Psoas muscle (tissue), 8 donors: ENCODE measurements around the gene RNU7-1. TPM values are rescaled to one million over a fixed set of nuclear protein-coding genes. Genes with fewer than 3 reads are reported as not detected.
A peak's percentile ranks its signal among the peaks of the same experiment; 100 is the strongest.

Experiments
- ATAC-seq, 4 donors: fragments of 200-7000 bp; cut with Tn5 transposase; one replicate each; pipeline ENCODE4 v1.9.1; 2020; ENCODE audit warnings: moderate library complexity in 3 of 4, mild to moderate bottlenecking in 2 of 4
- DNase-seq, 2 donors: peaks; one replicate each; pipeline ENCODE4 v3.0.0-alpha.2; 2020
- H3K27ac ChIP-seq: fragments of 200-600 bp; one replicate; pipeline ENCODE4 v1.8.0; 2022
- H3K27me3 ChIP-seq, 3 donors: fragments of 200-600 bp in 1 of 3; one replicate each; pipeline versions ENCODE4 v1.6.1 to v1.8.0; 2013 to 2022; ENCODE audit warnings: low read length in 2 of 3, mild to moderate bottlenecking in 2 of 3, moderate library complexity in 1 of 3; ENCODE audit not compliant: insufficient read depth in 3 of 3
- H3K36me3 ChIP-seq, 2 donors: fragments of 200-600 bp in 1 of 2; one replicate each; pipeline versions ENCODE4 v1.6.1 to v1.8.0; 2013 to 2022; ENCODE audit warnings: low read depth in 1 of 2, mild to moderate bottlenecking in 1 of 2, moderate library complexity in 1 of 2; ENCODE audit not compliant: insufficient read depth in 1 of 2
- H3K4me1 ChIP-seq: fragments of 200-600 bp; one replicate; pipeline ENCODE4 v1.8.0; 2022
- H3K4me3 ChIP-seq: fragments of 200-600 bp; one replicate; pipeline ENCODE4 v1.8.0; 2022; ENCODE audit warnings: mild to moderate bottlenecking
- H3K9me3 ChIP-seq: fragments of 200-600 bp; one replicate; pipeline ENCODE4 v1.8.0; 2022
- CTCF ChIP-seq: fragments of 200-600 bp; IDR thresholded peaks from one replicate; pipeline ENCODE4 v1.8.0; 2022; ENCODE audit warnings: antibody characterized with exemption
- WGBS, 3 donors: extraction: QIAGEN DNeasy Blood & Tissue Kit; methylation state at CpG; one replicate each; pipeline versions ENCODE4 v1.1.6 to v1.1.7; 2013; 5-methylcytosine and 5-hydroxymethylcytosine counted together
- intact Hi-C, 2 donors: fragments of 100-400 bp; cut with DNase I; formaldehyde crosslinking; loops; one replicate each; pipeline versions ENCODE4 v1.11.0 to v1.14.2; 2022
- polyA plus RNA-seq, 3 donors: library from polyadenylated mRNA; stranded (reverse); fragments of 200-250 nt; gene quantifications; one replicate each; pipeline ENCODE4 v1.2.3, GENCODE V29; 2013
- total RNA-seq, 4 donors: library from RNA; stranded (reverse); fragmentation: NEBNext Ultra II Directional in 2 of 4; extraction: Animal tissue kit (Norgen Biotek cat#: 25700) in 2 of 4; gene quantifications; one replicate each; pipeline versions ENCODE4 v1.2.1 to v1.2.4, GENCODE V29; 2021 to 2023
- donor health status: healthy with polysubstance abuse.
- donor health status: DM: no; HTN: no; CAD: no; lungs with moderate emphysema.
- donor health status: Bipolar disorder and iron deficiency.
- donor health status: healthy.
- donor health status: DM: yes; HTN: yes; CAD: no.
- donor health status: DM: no; HTN: no; CAD: no.
- donor health status: DM: no; HTN: no; CAD: no.
- donor health status: DM: yes; HTN: yes; CAD: no.

Gene RNU7-1
- total and polyA plus RNA-seq, 7 donors = not detected

- no peak for TF ChIP-seq CTCF
- WGBS, 3 donors = 19 to 27% (median 25%) methylated on average over 35 to 36 of the region's 36 CpGs
- H3K27ac ChIP-seq = peak overlapping the region; percentile 93
- no peaks in the 10 kb centered on the region for H3K27me3 ChIP-seq
- ATAC-seq (peak; percentile 7 to 31 (median 13)), DNase-seq (peak in 1 of 2 donors; percentile 62)
- H3K4me3 ChIP-seq = peak overlapping the region; percentile 86
- no peaks in the 10 kb centered on the region for H3K9me3 ChIP-seq
- H3K4me1 ChIP-seq = peaks cover 32% of the 10 kb centered on the region
- H3K36me3 ChIP-seq = peaks cover 0 to 61% of the 10 kb centered on the region in 2 donors
- intact Hi-C loops = loop anchor here in 1 of 2 donors (5.0 kb wide), 1 partner anchor 70 kb away; the partner anchor contains the start of gene TPI1
These were observed 6.8 kb upstream of the RNU7-1 start for GRCh38 chr12:6936636-6937480.

GRCh38 chr12:6937481-6938352 is 5.9 kb upstream of the RNU7-1 start:
- TF ChIP-seq CTCF = peak; percentile 91
- H3K27me3 ChIP-seq = no peaks in the 10 kb centered on the region
- peak overlapping the region; percentile 86 for H3K4me3 ChIP-seq
- WGBS, 3 donors = 0 to 1% (median 1%) methylated on average over 71 to 80 of the region's 80 CpGs
- ATAC-seq = peak; percentile 87 to 91 (median 89)
- H3K9me3 ChIP-seq = no peaks in the 10 kb centered on the region
- peak overlapping the region; percentile 93 for H3K27ac ChIP-seq
- intact Hi-C loops = loop anchor here in 1 of 2 donors (5.0 kb wide), 1 partner anchor 70 kb away; the partner anchor contains the start of gene TPI1
- DNase-seq = peak; percentile 94 to 97
- peaks cover 0 to 61% of the 10 kb centered on the region in 2 donors for H3K36me3 ChIP-seq
- peaks cover 32% of the 10 kb centered on the region for H3K4me1 ChIP-seq

- Histone ChIP-seq H3K9me3 (no peaks in the 10 kb centered on the region), H3K27me3 (no peaks in the 10 kb centered on the region), H3K4me1 (peaks cover 30% of the 10 kb centered on the region), H3K27ac (peak overlapping the region; percentile 93), H3K4me3 (peak overlapping the region; percentile 86), H3K36me3 (peaks cover 0 to 54% of the 10 kb centered on the region in 2 donors)
- no peak for TF ChIP-seq CTCF
- DNase-seq = peak in 1 of 2 donors; percentile 65
- ATAC-seq = peak; percentile 3 to 10 (median 6)
- intact Hi-C loops = loop anchor here in 1 of 2 donors (5.0 kb wide), 1 partner anchor 71 kb away; the partner anchor contains the start of gene TPI1
- 68 to 81% (median 73%) methylated on average over 32 of the region's 32 CpGs for WGBS, 3 donors
These were observed 5.0 kb upstream of the RNU7-1 start for GRCh38 chr12:6938353-6939190.

- intact Hi-C loops = loop anchor here in 1 of 2 donors (5.0 kb wide), 1 partner anchor 72 kb away; the partner anchor contains the start of gene TPI1
- no peak overlapping the region for H3K4me3 ChIP-seq
- H3K27me3 ChIP-seq = no peaks in the 10 kb centered on the region
- no peak for DNase-seq
- H3K27ac ChIP-seq = peak overlapping the region; percentile 93
- peaks cover 24% of the 10 kb centered on the region for H3K4me1 ChIP-seq
- WGBS, 3 donors = 71 to 84% (median 81%) methylated on average over 2 of the region's 2 CpGs
- ATAC-seq = no peak
- H3K9me3 ChIP-seq = no peaks in the 10 kb centered on the region
- TF ChIP-seq CTCF = no peak
- H3K36me3 ChIP-seq = peaks cover 0 to 48% of the 10 kb centered on the region in 2 donors
These were observed 4.5 kb upstream of the RNU7-1 start for GRCh38 chr12:6939191-6939540.
